OCI-M2 (cell line): Measurements from ENCODE around the gene KRT17.
"Not testable (repeated sequence)": the region's sequence is repeated elsewhere in the genome, so short reads cannot be mapped to it uniquely, and the experiment has no call there.

ENCODE experiments used
- DNase-seq: peaks from one replicate; lab custom pipeline; 2025; ENCODE audit not compliant: unreplicated experiment; lab: John Stamatoyannopoulos, UW

Gene KRT17

GRCh38 chr17:41654678-41655607, 30.6 kb upstream of the KRT17 start:
- DNase-seq = no peak

GRCh38 chr17:41653892-41654677, 29.7 kb upstream of the KRT17 start:
- no peak for DNase-seq

- DNase-seq = no peak
These were observed 29.0 kb upstream of the KRT17 start for GRCh38 chr17:41653421-41653820.

GRCh38 chr17:41652461-41652970, 28.1 kb upstream of the KRT17 start:
- no peak for DNase-seq

- DNase-seq = no peak
These were observed 27.5 kb upstream of the KRT17 start for GRCh38 chr17:41651625-41652460.

- no peak for DNase-seq
These were observed 26.6 kb upstream of the KRT17 start for GRCh38 chr17:41650794-41651624.

GRCh38 chr17:41649923-41650519, 25.6 kb upstream of the KRT17 start:
- no peak for DNase-seq

- peak; percentile 58 for DNase-seq
These were observed 24.2 kb upstream of the KRT17 start for GRCh38 chr17:41648411-41649195.

GRCh38 chr17:41647940-41648410, 23.6 kb upstream of the KRT17 start:
- DNase-seq = peak; percentile 14

GRCh38 chr17:41647038-41647813, 22.9 kb upstream of the KRT17 start:
- DNase-seq = no peak

- no peak for DNase-seq
These were observed 18.1 kb upstream of the KRT17 start for GRCh38 chr17:41642252-41643156.

- not testable (repeated sequence) for DNase-seq
These were observed 16.2 kb upstream of the KRT17 start for GRCh38 chr17:41640596-41640995.

- no peak for DNase-seq
These were observed 15.4 kb upstream of the KRT17 start for GRCh38 chr17:41639492-41640473.

- DNase-seq = no peak
These were observed 14.6 kb upstream of the KRT17 start for GRCh38 chr17:41638941-41639340.

GRCh38 chr17:41638194-41638593, 13.8 kb upstream of the KRT17 start:
- DNase-seq = no peak

GRCh38 chr17:41636652-41637051, 12.3 kb upstream of the KRT17 start:
- no peak for DNase-seq
